GM12801 (cell line): ENCODE data around the gene TMEM62.

ENCODE experiments used
- TF ChIP-seq, protein P1 (sequence below): IDR thresholded peaks from one replicate; pipeline ENCODE4 v1.5.1; 2011; ENCODE audit warnings: control low read depth; ENCODE audit not compliant: insufficient read length; ENCODE audit errors: extremely low read depth

TMEM62 gene

DNA sequence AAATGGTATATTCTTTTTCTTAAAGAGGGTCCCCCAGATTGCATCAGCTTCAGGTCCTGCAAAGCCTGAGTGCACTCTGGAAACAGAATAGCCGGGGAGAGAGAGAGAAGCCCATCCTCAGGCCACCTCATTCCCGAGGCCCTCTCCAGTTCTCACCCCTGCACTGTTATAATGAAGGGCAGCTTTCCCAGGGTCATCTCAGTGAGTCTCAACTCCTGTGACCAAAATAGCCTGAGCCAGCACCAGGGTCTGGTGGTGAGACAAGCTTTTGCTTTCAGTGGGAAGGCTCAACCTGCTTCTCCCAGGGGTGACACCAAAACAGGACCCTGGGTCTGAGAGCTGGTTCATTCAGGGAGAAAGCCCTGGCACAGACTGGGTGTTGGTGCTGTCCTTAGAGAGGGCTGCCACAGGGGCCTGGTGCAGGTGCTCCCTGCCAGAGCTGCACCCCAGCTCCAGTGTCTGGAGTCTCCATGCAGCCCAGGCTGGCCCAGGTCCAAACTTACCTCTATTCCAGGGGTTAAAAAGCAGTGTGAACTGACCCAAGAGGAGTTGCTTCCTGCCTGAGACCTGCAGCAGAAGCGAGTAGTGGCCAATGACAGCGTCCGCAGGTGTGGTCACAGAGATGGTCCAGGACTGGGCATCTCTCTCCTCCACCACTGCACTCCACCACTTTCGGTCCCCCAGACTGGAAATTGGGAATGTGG lies 81.4 kb downstream of the TMEM62 start:
- TF ChIP-seq, protein P1, sequence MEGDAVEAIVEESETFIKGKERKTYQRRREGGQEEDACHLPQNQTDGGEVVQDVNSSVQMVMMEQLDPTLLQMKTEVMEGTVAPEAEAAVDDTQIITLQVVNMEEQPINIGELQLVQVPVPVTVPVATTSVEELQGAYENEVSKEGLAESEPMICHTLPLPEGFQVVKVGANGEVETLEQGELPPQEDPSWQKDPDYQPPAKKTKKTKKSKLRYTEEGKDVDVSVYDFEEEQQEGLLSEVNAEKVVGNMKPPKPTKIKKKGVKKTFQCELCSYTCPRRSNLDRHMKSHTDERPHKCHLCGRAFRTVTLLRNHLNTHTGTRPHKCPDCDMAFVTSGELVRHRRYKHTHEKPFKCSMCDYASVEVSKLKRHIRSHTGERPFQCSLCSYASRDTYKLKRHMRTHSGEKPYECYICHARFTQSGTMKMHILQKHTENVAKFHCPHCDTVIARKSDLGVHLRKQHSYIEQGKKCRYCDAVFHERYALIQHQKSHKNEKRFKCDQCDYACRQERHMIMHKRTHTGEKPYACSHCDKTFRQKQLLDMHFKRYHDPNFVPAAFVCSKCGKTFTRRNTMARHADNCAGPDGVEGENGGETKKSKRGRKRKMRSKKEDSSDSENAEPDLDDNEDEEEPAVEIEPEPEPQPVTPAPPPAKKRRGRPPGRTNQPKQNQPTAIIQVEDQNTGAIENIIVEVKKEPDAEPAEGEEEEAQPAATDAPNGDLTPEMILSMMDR = no peak

DNA sequence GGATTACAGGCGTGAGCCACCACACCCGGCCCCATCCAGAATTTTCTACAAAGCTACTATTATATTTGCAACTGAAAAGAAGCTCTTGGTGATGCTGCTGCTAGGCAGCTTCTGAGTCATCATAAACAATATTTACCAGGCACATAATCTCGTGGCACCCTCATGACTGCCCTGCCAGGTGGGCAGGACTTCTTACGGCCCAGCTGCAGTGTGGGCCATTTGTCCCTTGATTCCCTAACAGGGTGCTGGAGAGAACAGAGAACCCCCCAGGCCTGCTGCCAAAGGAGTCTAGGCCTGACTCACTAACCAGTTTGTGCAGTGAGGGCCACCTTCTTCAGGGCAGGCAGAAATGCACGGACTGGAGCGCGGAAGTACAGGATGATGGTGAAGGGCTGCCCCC lies 82.6 kb downstream of the TMEM62 start:
- TF ChIP-seq, protein P1 = no peak

DNA sequence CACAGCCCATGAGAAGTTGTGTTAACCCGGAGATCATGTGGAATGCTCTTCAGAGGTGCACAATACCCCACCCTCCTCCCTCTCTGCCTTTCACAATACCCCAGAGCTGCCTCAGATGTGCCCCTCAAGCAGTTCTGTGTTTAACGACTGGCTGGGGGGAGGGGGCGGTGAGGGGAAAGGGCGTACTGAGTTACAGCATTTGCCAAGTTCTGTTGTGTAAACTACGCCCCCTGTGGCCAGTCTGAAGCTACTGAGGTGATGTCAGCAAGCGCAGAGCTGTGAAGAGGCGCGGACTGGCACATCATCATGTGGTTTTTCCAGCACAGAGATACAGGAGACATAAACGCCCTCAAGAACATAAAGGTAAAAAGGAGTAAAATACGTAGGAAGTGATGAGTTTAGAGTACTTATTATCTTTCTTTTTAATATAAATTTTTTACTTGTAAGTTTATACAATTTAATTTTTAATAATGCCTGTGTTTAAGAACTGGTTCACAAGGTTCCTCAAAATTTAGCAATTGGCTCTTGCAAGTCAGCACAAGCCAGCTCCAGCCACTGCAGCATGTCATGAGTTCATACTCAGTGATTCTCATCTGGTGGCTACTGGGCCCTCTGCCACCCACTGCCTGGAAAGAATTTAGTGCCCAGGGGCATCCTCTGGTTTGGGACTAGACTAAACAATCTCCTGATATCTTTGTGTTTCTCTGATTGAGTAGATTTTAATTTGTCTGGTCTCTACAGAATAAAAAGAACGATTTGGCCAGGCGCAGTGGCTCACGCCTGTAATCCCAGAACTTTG lies 85.7 kb downstream of the TMEM62 start:
- TF ChIP-seq, protein P1 = no peak

DNA sequence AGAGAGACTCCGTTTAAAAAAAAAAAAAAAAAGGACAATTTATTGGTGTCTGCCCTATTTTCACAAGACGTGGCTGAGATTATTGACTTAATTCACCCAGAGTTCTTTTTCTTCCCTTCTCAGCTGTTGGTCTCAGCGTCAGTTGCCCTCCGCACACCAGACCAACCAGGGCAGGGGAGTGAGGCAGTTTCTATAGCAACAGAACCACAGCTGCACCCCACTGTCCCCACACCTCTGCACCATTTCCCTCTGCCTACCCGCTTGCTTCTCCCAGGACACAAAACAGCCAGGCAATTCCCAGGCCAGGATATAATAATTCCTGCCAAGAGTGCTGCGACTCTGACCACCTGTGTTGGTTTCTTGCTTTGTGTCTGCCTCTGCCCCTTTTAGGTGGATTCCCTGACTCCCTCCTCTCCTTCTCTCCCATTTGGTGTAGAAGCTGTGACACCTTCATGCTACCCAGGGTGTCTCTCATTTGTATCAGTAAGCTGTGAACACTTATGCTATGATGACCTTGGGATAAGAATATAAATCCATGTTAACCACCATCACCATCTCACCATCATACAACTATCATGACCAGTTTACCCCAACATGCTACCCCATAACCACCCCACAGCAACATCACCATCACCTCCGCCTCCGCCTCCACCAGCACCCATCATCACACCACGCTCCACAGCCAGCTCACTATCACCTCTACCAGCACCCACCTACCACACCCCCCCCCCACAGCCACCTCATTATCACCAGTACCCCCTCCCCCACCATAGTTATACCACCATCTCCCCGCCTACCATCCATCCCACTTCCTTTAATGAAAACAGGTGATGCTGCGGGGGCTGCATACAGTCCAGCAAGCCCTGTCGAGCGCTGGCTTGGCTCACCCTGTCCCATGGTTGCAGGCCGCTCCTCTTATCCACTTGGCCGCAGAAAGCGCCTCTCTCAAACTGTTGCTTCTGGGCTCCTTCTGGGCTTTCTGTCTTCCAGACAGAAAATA lies 86.8 kb downstream of the TMEM62 start:
- TF ChIP-seq, protein P1 = no peak

DNA sequence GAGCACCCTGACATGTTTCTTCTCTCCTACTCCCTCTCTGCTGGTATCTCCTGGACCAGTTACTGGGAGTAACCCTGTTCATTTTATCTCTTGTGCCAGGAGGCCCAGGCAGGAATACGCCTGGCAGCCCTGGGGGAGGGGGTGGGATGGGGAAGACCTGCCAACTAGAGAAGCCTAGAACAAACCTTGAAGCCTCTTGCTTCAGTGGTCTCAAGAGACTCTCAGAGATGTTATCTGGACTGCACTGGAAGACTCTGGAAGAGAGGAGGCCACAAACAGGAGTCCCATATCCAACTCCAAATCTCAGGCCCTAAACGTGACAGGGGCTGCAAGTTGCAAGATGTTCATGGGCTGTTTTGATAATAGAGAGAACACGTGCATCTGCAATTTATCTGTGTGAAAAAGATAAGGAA lies 87.6 kb downstream of the TMEM62 start, which contains the start of gene EPB42:
Gene EPB42, minus strand, starts transcription at position 28 of the 413 bp plus-strand sequence. CDS start 193 bp downstream, outside the sequence.
- TF ChIP-seq, protein P1 = no peak

DNA sequence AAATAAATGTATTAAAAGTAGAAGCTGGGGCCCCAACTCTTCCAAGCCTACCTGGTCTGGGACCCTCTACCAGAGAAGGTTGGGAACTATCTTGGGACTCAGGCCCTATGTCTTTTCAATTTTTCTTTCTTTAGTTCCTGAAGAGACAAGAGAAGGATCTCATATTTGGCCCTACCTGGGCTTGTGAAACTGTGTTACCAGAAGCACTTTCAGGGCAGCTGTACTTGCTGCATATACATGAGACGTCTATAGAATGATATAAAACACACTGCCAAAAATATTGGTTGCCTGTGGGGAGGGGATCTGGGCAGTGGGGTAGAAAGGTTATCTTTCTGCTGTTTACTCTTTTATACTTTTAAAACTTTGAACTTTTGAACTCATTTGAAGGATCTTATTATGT lies 88.0 kb downstream of the TMEM62 start:
- TF ChIP-seq, protein P1 = no peak
